HFFc6 (cell line): ENCODE measurements around the gene SULT1B1. TPM values are rescaled to one million over a fixed set of nuclear protein-coding genes. Genes with fewer than 3 reads are reported as not detected.

Source experiments
- DNase-seq: peaks from one replicate; pipeline ENCODE4 v3.0.0-alpha.2; 2018
- H3K27ac Mint-ChIP-seq: 2 replicates; pipeline ENCODE4 v1.8.0; 2020; ENCODE audit warnings: mild to moderate bottlenecking, mixed read lengths
- H3K27me3 Mint-ChIP-seq: 2 replicates; pipeline ENCODE4 v1.8.0; 2021; ENCODE audit warnings: mild to moderate bottlenecking, moderate library complexity, mixed read lengths; ENCODE audit not compliant: insufficient read depth
- H3K36me3 Mint-ChIP-seq: 2 replicates; pipeline ENCODE4 v1.8.0; 2021; ENCODE audit warnings: low read depth, mixed read lengths
- H3K4me1 Mint-ChIP-seq: 2 replicates; pipeline ENCODE4 v1.8.0; 2020; ENCODE audit warnings: low read depth, mixed read lengths
- H3K4me3 Mint-ChIP-seq: 2 replicates; pipeline ENCODE4 v1.8.0; 2020; ENCODE audit warnings: mild to moderate bottlenecking, moderate library complexity, mixed read lengths
- H3K9me3 Mint-ChIP-seq: 2 replicates; pipeline ENCODE4 v1.8.0; 2020; ENCODE audit warnings: mild to moderate bottlenecking, mixed read lengths
- CTCF ChIP-seq: fragments of 200-600 bp; sonication (generic); IDR thresholded peaks from 2 replicates; pipeline ENCODE4 v1.5.0; 2021; ENCODE audit warnings: antibody characterized with exemption, mild to moderate bottlenecking
- total RNA-seq, 6 experiments: library from RNA; stranded (reverse); fragmentation: NEBNext Ultra II Directional; extraction: Animal tissue kit (Norgen Biotek cat#: 25700); gene quantifications; 2 replicates in 1 of 6; 3 replicates in 5 of 6; pipeline ENCODE4 v1.2.3, GENCODE V29; 2021

The SULT1B1 gene
- total RNA-seq, 6 experiments from 2014 or later, result 0.02 TPM; not detected in 5

- H3K27me3 Mint-ChIP-seq, result no peaks in the 10 kb centered on the region
- H3K27ac Mint-ChIP-seq, result no peak overlapping the region
- no peaks in the 10 kb centered on the region for H3K36me3 Mint-ChIP-seq
- peaks cover 14% of the 10 kb centered on the region for H3K9me3 Mint-ChIP-seq
- no peaks in the 10 kb centered on the region for H3K4me1 Mint-ChIP-seq
- no peak for DNase-seq
- TF ChIP-seq CTCF, result no peak
- no peak overlapping the region for H3K4me3 Mint-ChIP-seq
Observed at GRCh38 chr4:69759189-69759604, 1.2 kb downstream of the SULT1B1 start.

GRCh38 chr4:69757464-69757863, 3.0 kb downstream of the SULT1B1 start:
- no peaks in the 10 kb centered on the region for H3K27me3 Mint-ChIP-seq
- H3K4me3 Mint-ChIP-seq, result no peak overlapping the region
- DNase-seq, result no peak
- H3K36me3 Mint-ChIP-seq, result no peaks in the 10 kb centered on the region
- peaks cover 9% of the 10 kb centered on the region for H3K9me3 Mint-ChIP-seq
- H3K4me1 Mint-ChIP-seq, result no peaks in the 10 kb centered on the region
- TF ChIP-seq CTCF, result no peak
- no peak overlapping the region for H3K27ac Mint-ChIP-seq

GRCh38 chr4:69754926-69755580, 5.4 kb downstream of the SULT1B1 start:
- Mint-ChIP-seq H3K36me3 (0 out of 2 replicates have a peak, but pooled peaks cover 4% of the 10 kb centered on the region), H3K4me1 (no peaks in the 10 kb centered on the region), H3K4me3 (no peak overlapping the region), H3K27ac (no peak overlapping the region), H3K9me3 (peaks cover 12% of the 10 kb centered on the region), H3K27me3 (no peaks in the 10 kb centered on the region)
- TF ChIP-seq CTCF, result no peak
- DNase-seq, result no peak

- no peak for TF ChIP-seq CTCF
- Mint-ChIP-seq H3K36me3 (0 out of 2 replicates have a peak, but pooled peaks cover 4% of the 10 kb centered on the region), H3K9me3 (peaks cover 12% of the 10 kb centered on the region), H3K27me3 (no peaks in the 10 kb centered on the region), H3K27ac (no peak overlapping the region), H3K4me1 (no peaks in the 10 kb centered on the region), H3K4me3 (no peak overlapping the region)
- no peak for DNase-seq
Observed at GRCh38 chr4:69753686-69754085, 6.7 kb downstream of the SULT1B1 start.

GRCh38 chr4:69750346-69750745, 10.1 kb downstream of the SULT1B1 start:
- Mint-ChIP-seq H3K27me3 (no peaks in the 10 kb centered on the region), H3K4me1 (no peaks in the 10 kb centered on the region), H3K36me3 (0 out of 2 replicates have a peak, but pooled peaks cover 4% of the 10 kb centered on the region), H3K4me3 (no peak overlapping the region), H3K9me3 (peaks cover 21% of the 10 kb centered on the region), H3K27ac (no peak overlapping the region)
- no peak for DNase-seq
- TF ChIP-seq CTCF, result no peak
